SH-SY5Y (cell line): ENCODE data around the gene RGSL1.

Experiments used
- GATA2 ChIP-seq: IDR thresholded peaks from 2 replicates; pipeline ENCODE4 v1.6.1; 2011; ENCODE audit warnings: mild to moderate bottlenecking, low read depth, low read length
- GATA3 ChIP-seq: IDR thresholded peaks from 2 replicates; pipeline ENCODE4 v1.6.1; 2011; ENCODE audit warnings: low read depth, mild to moderate bottlenecking, low read length, moderate library complexity

GRCh38 chr1:182563095-182563494 is 113.1 kb downstream of the RGSL1 start:
- TF ChIP-seq GATA2 (no peak), GATA3 (no peak)
